NCI-H2227 treated with DMSO at 0.1 percent for 48 hours (cell line): ENCODE data around the gene PRKD3.
"Not testable (repeated sequence)": the region's sequence is repeated elsewhere in the genome, so short reads cannot be mapped to it uniquely, and the experiment has no call there.

Source experiments
- DNase-seq: peaks from one replicate; lab custom pipeline; 2025; lab: John Stamatoyannopoulos, UW

The PRKD3 gene

DNA sequence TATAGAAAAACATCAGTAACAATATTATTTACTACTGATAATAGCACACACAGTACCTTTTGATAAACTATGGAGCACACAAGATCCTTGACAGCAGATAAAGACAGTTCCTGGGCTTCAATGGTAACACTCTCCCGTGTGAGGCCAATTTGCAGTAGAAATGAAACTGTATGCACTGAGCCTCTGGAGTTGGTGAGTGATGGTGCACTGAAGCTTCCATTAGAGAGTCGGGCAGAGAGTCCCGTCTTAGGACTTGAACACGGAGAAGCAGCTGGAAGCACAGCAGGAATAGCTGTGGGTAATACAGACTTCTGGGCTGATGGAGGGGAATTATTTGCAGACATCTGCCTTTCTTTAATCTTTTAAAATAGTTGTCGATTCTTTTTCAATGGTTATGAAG is 8.5 kb downstream of the PRKD3 start:
- DNase-seq: no peak

DNA sequence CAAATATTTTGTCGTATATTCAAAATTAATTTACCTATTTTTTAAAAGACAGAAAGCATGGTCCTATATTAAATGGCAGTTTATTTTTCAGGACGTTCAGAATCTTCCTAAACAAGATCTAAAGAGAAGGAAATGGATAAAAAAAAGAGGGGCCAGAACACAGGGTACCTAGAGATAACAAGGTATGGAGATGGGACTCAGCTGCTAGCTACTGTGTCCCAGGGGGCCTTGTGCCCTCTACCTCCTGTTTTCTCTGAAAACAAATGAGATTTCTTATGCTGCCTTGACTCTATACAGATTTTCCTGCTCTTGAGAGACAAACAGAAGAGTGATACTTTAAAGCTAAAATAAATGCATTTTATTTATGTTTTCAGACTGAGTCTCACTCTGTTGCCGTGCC is 9.3 kb downstream of the PRKD3 start:
- no peak for DNase-seq

DNA sequence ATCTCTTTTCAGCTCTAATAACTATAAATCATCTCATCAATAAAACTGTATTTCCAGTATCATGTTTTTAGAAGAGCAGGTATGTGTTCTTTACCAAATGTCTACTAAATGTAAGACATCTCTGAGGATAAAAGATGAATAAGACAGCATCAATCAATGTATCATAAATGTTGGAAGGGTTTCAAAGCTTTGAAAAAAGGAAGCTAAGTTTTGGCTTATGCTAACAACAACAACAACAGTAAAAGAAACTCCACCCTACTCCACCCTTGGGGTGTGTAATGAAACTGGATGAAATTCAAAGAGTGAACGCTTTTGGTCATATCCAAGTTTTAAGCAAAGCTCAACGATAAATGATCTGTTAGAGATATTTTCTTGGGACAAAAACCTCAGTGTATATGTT is 17.1 kb downstream of the PRKD3 start:
- DNase-seq: no peak

DNA sequence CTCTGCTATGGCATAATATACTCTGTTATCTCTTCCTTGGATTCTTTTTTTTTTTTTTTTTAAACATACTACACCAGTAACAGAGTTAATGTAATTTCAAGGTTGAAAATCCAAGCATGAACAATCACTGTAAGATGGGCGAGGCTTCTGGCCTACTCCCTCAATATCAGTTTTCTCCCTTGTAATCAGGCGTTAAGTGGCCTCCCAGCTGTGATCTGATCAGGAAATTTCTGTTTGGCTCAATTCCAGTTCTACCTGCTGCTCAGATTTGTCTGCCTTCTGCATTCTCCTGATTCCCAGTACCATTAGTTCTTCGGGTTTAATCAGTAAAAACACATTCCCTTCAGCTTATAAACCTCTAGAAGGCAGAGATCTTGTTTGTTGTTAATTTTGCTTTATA is 18.6 kb downstream of the PRKD3 start:
- peak; percentile 41 for DNase-seq

DNA sequence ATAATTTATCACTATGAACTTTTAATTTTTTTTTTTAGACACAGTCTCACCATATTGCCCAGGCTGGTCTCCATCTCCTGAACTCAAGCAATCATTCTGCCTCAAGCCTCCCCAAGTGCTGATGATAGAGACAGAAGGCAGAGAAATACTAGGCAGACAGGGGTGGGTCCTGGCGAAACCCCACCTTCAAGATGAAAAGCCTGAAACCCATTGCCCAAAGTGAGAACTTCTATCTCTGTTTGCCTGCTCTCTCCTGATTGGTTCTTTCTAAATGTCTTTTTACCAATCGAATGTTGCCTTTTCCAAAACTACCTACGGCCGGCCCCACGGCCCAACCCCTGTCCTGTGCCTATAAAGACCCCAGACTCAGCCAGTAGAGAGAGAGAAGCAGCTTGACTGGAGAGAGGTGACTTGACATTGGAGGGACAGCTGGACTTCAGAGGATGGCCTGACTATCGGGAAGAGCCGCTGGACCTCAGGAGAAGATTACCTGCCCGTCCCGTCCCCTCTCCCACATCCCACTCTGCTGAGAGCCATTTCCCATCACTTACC is 21.9 kb downstream of the PRKD3 start:
- DNase-seq: no peak

DNA sequence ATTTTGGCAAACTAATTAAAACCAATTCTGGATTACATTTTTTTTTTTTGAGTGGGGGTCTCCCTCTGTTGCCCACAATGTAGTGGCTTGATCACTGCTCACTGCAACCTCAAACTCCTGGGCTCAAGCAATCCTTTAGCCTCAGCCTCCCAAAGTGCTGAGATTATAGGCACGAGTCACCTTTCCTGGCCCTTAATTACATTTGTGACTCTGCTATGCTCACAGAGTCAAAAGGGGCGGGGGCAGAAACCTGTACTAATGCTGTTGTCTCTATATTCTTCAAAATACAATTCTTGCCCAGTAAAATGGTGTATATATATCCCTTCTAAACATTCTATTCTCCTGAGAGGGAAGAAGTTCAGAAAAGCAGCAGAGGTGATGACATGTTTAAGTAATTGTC is 23.2 kb downstream of the PRKD3 start:
- no peak for DNase-seq

DNA sequence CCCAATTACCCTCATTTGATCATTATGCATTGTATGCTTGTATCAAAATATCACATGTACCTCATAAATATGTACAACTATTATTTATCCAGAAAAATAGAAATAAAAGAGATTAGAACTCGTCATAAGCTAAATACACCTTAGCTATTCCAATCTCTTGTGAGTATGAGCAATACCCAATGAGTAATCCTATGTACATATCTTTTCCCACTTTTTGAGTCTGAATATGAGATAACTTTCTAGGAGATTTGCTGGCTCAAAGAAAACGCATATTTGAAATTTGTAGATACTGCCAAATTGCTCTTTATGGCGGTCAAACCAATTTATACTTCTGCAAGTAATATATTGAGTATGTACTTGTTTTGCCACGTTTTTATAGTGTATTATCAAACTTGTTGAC is 24.1 kb downstream of the PRKD3 start:
- no peak for DNase-seq

DNA sequence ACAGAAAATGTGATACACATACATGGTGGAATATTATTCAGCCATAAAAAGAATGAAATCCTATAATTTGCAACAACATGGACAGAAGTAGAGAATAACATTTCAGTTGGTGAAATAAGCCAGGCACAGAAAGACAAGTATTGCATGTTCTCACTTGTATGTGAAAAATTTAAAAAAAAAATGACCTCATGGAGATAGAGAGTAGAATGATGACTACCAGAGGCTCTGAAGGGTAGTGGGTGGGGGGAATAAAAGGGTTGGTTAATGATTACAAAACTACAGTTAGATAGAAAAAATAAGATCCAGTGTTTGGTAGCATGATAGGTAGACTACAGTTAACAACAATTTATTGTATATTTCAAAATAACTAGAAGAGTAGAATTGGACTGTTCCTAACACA is 24.5 kb downstream of the PRKD3 start:
- DNase-seq: no peak

DNA sequence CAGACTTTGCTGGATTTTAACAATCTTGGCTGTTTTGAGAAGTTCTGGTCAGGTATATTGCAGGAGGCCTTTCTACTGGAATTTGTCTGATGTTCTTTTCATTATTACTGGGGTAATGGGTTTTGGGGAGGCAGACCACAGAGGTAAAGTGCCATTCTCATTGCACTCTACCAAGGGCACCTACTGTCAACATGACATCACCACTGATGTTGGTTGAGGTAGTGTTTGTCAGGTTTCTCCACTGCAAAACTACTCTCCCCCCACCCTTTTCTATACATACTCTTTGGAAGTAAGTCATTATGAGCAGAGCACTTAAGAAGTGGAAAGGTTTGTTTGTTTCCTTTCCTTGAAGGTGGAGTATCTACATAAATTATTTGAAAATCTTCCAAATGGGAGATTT is 27.0 kb downstream of the PRKD3 start:
- DNase-seq: no peak

DNA sequence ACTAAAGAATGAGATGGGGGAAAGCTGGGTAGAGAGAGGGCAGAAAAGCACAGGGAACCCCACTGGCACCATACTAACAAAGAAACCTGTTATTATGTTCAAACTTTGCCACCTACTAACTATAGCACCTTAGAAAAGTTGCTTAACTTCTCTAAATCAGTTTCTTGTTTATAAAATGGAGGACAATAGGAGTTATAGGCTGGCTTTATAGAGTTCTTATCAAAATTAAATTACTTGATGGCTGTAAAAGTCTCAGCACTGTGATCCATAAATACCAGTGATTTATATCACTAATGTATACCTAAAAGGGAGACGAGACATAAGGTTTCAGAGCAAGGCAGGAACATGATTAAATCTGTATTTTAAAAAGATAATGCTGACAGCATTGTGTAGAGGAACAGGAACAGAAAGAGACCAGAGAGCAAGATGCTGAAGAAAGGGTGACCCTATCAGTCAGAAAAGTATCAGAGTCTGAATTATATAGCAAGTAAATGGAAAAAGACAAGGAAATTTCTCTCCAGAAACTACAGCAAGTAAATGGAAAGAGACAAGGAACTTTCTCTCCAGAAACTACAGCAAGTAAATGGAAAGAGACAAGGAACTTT is 29.1 kb downstream of the PRKD3 start:
- no peak for DNase-seq

DNA sequence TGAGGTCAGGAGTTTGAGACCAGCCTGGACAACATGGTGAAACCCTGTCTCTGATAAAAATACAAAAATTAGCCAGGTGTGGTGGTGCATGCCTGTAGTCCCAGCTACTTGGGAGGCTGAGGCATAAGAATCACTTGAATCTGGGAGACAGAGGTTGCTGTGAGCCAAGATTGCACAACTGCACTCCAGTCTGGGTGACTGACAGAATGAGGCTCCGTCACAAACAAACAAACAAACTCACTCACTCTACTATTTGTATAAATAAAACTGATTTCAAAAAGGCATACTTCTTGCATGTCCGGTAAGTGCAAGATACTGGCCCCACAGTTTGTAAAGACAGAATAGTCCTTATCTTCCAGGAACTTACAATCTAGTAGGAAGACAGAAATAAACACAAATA is 29.8 kb downstream of the PRKD3 start:
- DNase-seq: not testable (repeated sequence)

DNA sequence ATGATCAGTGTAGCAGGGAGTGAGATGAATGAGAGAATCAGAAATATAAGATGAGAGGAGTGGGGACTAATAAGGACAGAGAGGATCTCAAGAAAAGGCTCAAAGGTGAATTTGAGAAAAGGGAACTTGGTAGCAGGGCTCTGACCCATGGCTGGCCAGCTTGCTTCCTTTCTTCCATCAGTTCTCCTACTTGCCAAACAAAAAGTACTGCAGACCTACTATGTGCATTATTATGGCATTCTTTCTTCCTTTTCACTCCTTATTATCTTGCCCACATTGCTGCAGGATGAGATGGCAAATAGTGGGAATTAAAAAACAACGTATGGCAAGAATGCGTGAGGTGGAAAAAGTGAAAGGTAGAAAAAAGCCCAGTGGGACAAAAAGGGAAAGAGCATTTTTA is 33.0 kb downstream of the PRKD3 start:
- no peak for DNase-seq

DNA sequence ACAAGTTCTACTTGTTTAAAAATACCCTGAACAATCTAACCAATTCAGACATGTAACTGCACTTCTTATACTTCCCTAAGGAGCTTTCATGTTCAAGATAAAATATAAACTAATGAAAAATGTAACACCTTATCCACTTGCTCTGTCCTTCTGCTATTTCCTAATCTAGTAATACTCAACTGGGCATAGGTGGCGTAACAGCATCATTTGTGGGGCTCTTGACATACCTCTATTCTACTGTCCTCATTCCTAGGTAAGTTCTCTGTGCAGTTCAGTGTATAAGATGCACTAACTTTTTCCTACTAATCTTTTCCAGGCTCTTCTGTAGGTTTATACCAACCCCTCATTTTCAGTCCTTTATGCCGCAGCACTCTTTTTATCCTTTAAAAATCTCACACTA is 36.7 kb downstream of the PRKD3 start:
- no peak for DNase-seq

DNA sequence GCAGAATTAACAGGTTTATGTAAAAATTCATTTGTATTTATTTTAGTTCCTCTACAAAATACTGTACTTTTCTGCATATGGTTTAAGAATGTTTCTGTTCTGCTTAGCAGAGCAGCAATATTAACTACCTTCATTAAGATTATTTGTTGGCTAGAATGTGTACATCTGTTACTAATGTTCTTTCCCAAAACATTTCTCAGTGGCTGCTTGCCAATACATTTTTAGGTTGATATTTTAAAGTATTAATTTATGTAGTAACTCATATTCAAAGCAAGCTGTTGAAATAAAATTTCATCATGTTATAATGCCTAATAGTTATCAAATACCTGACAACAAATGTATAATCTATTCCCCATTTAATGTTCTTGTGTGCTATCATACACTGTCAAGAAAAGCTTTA is 40.3 kb downstream of the PRKD3 start:
- no peak for DNase-seq

DNA sequence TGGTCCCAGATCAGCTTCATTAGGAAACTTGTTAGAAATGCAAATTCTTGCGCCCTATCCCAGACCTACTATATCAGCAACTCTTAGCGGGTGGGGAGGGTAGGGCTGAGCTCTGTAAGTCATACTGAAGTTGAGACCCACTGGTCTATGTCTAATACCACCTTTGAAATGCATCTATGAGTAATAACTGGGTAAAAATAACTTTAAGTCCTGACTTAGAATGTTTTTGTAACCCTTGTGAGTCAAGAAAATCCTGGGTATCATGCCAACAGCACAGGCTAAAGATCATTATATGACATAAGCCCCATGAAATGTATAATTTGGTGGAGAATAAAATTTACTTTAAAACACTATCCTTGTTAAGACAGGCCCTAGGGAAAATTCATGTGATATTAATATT is 41.4 kb downstream of the PRKD3 start:
- DNase-seq: no peak

DNA sequence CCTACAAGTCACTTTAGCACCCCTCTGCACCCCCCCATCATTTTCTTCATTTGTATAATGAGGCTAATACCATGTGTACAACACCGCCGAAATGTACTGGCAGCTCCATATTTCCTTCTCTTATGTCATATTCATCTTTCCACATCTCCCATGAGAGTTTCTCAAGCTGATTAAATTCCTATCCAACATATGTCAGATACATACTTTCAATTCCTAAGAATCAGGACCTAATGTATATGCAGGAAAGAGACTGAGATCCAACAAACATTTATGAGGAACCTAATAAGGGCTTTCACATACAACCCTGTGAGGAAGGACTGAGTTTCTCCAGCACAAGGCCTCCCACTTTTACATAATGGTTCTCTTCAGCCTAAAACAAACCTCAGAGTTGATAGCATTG is 41.9 kb downstream of the PRKD3 start:
- DNase-seq: no peak

DNA sequence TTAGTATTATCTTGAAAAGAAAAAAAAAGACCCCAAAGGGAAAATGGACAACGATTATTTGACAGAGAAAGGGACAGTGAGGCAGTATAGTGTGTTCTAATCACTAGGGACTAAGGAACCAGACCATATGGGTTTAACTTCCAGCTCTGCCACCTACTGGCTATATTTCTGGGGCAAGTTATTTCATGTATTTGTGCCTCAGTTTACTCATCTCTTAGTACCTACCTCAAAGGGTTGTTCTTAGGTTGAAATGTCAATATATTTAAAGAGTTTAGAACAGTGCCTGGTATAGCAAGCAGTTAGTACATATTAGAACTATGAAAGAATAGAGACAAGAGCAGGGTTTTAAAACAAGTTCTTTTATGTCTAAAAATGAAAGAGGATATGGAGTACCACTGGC is 42.7 kb downstream of the PRKD3 start:
- no peak for DNase-seq

DNA sequence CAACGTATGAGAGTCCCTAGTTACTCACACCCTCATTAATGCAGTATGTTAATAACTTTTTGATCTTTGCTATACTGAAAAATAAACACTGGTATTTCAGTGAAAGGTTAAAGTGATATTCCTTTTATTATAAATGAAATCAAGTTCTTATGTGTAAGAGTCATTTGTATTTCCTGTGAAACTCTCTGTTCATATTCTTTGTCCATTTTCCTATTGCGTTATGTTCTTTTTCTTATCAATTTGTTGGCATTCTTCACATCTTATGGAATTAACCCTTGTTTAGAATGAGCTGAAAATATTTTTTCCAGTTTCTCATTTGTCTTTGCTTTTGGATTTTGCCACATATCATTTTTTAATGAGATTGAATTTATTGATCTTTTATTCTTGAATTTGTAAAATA is 48.3 kb downstream of the PRKD3 start:
- no peak for DNase-seq
